Measurements from ENCODE around the gene NSMF. TPM values are rescaled to one million over a fixed set of nuclear protein-coding genes. Genes with fewer than 3 reads are reported as not detected.

NSMF gene
- total and polyA plus RNA-seq, 2 of the 8 experiments (the other 6 are each of a cell fraction or from before 2014, with no cell fraction given): 56.7 to 65.1 TPM

DNA sequence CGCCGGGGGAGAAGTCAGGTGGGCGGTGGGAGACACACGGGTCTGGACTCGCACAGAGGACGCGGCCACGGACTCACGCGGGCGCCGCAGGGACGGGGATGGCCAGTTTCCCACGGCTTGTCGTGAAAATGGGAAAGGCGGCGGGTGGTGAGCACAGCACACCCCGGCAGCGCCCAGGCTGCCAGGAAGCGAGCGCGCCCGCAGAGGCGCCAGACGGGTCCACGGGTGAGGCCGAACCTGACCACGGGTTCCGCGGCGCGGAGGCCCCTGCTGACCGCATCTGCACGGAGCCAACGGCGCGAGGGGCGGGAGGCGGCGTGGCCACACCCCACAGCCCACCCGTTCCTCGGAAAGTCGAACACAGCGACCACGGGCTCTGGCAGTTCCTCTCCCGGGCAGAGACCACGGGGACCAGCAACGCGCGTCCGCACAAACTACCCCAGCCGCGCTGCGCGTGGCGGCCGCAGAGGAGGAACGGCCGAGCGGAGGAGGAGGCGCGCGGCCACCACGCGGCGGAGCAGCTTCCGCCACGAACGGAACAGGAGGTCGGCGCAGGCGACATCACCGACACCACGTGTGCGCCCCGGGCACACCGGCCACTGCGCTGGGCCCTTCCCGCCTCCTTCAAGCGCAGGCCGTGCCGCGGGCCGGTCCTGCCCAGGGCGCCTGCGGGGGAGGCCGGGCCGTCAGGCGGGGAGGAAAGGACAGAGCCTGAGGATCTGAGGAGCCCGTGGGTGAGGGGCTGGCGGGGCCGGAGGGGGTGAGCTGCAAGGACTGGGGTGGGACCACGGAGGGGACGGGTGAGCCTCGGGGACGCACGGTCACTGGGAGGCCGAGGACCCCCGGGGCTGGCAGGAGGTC is 41.7 kb downstream of the NSMF start (continued):
- TF ChIP-seq CHD7 (IDR thresholded peaks at IDR 0.05; ENCODE audit: insufficient replicate concordance, low read length): no peak

Data from H1 (cell line).